NCI-H1930 (cell line): ENCODE measurements around the gene PDZD2.
"Not testable (repeated sequence)": the region's sequence is repeated elsewhere in the genome, so short reads cannot be mapped to it uniquely, and the experiment has no call there.

Experiments
- DNase-seq, 2 experiments: peaks; one replicate each; lab custom pipeline; 2025; lab: John Stamatoyannopoulos, UW

Gene PDZD2

DNA sequence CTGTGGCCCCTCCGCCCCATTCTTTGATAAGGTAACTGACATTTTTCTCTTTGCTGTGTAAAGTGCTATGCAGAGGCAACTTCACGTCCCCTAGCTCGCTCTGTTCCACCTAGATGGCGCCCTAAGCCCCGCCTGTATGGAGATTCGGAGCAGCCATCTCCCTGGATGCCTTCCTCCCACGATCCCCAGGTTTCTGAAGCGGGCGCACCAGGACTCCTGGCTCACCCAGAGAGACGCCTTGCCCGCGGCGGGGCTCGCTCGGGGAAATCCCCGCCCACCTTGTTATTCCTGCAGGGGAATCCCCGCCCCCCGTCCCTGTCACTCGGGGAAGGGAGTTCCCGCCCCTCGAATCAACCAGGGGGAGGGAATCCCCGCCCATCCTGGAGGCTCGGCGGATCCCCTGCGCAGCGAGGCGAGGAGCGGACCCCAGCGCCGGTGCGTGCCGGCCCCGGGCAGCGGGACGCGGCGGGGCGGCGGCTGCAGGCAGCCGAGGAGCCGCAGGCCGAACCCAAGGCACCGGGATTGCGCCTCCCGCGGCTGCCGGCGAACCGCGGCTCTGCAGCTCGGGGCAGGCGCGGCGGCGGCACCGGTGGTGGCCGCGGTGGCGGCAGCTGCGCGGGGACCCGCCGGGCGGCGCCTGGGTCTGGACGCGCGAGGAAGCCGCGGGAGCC lies at the start of gene PDZD2:
TSS of gene PDZD2 (plus strand) at position 384 of the 671 bp plus-strand sequence.
- DNase-seq, result peak; percentile 92 to 94

DNA sequence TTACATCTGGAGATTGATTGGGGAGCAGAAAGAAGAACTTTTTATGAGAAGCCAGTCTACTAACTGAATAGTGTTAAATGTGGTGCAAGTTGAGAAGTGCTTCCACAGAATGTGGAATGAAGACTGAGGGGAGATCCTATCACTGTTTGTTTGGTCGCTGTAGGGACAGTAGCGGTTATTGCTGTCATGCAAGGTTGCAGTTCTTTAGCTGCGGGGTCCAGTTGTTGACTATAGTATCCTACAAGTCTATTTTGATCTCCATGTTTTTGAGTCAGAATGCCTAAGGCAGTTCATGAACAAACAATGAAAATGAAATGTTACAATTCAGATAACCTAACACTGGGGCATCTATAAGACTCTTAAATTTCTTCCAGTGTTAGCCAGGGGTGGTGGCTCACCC lies 45.3 kb upstream of the PDZD2 start:
- no peak for DNase-seq

DNA sequence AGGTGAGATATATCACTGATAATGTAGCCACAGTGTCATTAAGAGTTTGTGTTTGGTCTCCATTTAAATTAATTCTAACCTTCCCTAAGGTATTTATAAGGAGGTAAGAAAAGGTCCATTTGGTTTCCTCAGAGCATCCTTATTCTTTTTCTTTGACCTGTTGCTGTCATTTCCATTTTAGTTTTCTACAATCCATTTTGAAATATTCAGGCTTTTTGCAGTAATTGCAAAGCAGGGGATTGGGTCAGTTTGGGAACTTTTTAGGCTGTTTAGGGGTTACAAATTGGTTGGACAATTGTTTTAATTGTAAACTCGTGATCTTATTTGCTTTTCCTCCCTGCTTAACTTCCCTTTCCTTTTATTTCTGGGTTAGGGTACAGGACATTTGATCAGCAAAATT lies 42.6 kb upstream of the PDZD2 start:
- DNase-seq, result no peak

DNA sequence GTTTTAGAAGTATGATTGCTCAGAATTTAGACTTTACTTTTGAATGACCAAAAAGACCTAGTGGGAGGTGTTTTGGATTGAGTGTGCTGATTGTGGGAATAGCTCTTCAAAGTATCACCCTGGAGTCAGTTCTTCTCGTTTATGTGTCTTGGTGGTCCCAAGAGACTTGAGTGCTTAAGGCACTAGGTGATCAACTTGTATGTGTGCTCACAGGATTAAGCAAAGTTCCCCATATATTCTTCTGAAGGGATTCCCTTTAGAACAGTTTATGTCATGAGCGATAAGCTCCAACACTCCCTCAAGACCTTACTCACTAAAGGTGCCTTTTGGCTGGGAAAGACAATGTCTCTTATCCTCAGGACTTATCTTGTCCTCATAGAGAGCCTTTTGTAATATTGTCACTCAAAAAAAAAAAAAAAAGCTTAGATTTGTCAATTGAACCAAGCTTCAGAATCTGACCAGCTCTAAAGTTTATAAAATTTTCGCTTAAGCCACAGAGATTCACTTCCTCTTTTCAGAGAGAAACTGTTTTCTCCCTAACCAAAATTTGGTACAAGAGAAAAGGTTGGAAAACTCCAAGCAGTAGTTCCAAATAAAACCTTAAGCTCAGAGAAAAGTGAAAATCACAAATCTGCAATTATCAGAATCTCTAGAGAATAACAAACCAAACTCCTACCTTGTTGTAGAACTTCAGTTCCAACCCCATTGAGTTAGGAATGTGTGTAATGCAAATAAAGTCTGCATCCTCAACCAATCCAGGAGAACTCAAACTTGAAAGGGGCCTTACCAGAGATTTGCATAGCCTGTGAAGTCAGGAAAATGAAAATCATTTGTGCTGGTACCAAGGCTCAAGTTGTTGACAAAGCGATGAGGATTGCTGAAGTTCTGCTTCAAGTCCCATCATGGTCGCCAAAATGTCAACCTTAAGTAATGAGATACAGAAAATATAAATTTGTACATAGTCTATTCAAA lies 40.0 kb upstream of the PDZD2 start:
- DNase-seq, result no peak

DNA sequence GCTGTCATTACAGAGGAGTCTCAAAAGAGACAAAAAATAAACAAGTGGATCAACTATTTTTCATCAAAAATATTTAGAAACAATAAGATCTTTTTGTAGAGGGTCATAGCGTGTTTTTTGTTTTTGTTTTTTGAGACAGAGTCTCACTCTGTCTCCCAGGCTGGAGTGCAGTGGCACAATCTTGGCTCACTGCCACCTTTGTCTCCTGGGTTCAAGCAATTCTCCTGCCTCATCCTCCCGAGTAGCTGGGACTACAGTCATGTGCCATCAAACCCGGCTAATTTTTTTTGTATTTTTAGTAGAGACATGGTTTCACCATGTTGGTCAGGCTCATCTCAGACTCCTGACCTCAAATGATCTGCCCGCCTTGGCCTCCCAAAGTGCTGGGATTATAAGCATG lies 36.6 kb upstream of the PDZD2 start:
- DNase-seq, result not testable (repeated sequence)

DNA sequence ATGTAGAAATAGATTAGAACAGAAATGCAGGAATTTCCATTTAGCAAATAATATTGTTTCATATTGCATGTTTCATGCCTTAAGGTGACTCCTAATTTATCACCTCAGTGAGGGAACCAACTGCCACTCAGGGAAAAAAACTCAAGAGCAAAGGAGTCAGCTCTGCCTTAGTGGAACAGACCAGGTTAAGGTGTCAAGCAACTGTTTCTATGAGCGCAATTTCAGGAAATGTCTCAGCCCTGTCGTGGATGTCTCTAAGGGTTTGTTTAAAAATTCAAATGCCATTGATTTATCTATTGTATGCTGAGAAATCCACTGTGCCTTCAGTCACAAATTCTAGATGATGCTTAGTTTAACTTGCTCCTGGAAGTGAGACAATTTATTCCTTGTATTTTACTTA lies 34.7 kb upstream of the PDZD2 start:
- DNase-seq, result no peak

DNA sequence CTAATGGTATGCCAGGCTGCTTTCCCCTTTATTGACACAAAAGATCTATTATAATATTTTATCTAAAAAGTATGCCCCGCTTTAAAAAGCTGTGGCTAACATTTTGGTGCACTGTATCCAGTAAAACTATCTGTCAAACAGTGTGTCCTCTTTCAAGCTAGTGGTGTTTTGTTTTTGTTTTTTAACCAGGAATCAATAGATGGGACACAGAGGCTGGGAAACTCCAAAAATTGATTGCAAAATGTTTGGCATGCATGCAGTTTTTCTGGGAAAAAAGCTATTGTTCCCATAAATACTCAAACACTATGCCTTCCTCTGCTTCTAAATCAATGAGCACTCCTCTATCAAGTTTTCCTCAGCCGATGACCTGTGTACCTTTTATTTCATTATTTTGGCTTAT lies 34.3 kb upstream of the PDZD2 start:
- no peak for DNase-seq

DNA sequence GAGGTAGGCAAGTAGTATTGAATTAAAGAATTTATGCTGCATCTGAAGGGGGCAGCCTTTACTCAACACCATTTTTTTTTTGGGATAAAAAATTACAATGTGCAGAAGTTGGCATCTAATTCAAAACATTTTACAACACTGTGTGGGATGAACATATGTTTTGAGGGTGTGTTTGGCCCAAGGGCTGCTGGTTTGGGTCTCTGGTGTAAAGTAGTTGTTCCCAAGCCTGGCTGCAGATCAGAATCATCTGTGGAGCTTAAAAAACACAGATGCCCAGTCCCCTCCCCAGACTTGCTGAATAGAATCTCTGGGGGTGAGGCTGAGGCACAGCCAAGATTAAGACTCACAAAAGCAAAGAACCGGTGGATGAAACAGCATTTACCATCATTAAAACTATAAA lies 33.0 kb upstream of the PDZD2 start:
- no peak for DNase-seq

DNA sequence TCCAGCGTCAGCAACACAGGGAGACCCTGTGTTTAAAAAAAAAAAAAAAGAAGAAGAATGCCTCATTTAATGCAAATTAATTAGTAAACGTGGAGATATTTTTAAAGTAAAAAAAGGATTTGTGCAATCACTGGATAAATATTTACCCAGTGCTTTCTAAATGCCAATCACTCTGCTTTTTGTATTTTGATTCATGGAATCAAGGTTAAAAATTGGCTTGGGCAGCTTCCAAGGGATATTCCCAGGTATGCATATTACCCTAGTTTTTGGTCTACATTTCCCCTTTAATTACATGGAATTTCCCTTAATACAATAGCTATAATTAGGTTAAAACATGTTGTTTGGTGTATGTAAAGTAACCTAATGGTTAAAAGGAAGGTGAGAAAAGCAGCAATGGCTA lies 31.4 kb upstream of the PDZD2 start:
- no peak for DNase-seq

DNA sequence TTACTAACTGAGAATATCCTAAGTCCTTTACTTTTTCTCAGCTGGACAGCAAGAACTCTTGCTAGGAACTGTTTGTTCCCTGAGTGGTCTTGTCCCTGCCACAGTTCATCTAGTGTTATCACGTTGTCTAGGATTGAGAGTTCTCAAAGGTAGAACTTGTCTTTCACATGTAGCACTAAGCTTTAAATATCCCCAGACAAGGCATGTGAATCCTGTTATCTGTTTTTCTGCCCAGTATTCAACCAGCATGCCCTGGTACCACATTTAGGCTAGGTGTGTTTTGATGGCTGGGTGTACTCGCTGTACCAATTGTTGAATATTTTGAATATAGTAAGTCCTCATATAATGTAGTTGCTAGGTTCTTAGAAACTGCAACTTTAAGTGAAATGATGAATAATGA lies 27.9 kb upstream of the PDZD2 start:
- DNase-seq, result no peak

DNA sequence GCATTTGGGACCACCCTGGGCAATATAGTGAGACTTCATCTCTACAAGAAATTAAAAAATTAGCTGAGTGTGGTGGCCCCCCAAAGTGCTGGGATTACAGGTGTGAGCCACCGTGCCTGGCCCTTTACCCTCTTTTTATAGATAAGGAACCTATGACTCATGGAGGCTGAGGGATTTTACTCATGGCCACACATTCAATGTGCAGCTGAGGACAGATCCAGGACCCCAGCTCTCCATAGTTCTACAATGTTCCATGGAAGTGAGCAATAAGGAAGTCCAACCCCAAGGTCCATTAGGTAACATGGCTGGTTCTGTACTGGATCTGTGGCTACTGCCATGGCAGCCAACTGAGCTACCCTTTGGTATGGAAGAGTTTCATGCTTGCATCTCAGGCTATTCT lies 25.3 kb upstream of the PDZD2 start:
- no peak for DNase-seq

DNA sequence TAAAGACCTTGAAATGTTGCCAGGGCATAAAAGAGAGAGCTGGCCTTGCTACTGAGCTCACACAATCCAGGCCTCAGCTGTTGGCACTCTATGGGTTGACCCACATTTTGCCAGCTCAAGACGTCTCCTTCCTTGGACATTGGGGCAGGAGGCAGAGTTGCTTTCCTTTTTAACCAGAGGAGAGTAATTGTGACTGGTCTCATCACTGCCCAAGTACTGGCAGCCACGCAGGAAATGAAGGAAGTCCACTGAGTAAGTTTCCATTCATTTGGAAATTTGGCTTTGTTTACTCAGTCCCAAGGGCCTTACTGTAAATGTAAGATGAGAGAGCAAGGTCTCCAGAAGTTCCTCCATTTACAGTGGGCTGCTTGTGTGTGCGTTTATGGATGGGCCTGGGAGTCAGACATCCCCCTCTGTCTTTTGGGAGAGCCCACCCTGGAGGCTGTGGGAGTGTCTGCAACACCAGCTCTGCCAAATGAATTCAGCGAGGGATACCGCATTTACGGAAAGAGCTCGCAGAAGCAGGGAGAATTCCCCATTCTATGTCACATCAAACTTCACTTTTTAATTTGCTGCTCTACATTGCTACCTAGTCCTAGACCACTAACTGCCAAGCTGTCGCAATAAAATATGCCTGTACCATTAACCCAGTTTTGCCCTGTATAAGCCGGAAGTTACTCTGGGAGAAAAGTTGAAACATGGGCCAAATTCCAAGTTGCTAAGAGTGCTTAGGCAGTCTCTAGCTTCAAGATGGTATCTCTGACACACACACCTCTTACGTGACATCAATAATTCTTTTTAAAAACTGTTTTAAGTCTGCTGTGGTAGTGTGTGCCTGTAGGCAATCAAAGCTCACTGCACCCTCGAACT lies 24.5 kb upstream of the PDZD2 start:
- DNase-seq, result no peak

DNA sequence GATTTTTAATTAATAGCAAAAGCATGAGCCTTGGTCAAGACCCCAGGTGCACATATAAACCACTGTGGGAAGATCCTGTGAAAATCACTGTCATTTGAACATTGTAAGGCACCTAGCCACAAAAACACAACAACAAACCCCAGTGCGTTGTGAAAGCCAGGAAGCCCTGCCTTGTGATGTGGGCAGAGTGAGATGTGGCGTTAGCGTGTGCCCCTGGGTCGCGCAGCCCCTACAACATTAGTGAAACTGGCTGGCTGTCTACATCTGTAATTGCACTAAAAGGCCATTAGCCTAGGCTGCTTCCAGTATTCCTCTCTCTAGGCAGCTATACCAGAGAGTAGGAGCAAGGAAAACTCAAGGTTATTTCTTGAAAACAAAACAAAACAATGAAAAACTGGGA lies 21.1 kb upstream of the PDZD2 start:
- no peak for DNase-seq

DNA sequence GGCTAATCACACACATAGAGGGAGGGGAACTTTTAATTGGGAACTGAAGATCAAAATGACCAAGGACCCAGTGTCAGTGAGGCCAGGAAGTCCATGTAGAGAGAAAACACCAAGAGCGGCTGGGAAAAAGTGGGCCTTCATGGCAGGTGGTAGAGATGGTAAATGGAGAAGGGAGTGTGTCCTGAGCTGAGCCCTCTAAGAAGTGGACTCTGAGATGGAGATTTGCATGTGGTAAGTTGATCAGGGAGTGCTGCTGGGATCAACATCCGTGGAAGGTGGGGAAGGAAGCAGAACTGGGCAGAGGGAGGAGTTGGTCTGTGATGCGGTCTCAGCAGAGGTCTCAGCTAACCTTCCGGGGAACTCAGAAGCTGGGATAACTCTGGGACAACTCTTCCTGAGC lies 18.9 kb upstream of the PDZD2 start:
- no peak for DNase-seq

DNA sequence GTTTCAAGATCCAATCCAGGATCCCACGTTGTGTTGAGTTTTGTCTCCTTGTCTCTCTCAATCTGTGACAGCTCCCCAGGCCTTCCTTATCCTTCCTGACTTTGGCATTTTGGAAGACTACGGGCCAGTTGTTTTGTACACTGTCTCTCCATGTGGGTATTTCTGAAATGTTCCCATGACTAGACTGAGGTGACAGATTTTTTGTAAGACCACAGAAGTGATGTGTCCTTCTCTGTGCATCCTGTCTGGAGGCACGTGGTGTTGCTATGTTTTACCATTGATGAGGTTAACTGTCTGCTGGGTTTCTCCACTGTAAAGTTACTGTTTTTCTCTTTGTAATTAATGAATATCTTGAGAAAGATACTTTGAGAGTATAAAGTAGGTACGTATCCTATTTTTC lies 15.7 kb upstream of the PDZD2 start:
- no peak for DNase-seq

DNA sequence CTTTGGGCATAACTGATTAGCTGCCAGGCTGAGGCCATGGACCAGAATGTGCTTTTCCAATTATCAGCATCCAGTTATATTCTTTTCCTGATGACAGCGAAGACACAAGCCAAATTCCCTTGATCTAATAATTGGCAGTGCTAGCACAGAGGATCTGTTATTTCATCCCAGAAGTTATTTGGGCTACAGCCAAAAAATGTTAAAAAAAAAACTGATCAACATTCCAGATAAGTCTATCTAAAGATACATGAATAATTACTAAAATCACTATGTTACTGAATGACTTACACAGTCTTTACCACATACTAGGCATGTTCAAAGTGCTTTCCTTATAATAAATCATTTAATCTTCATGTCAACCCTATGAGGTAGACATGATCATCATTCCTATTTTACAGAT lies 13.5 kb upstream of the PDZD2 start:
- DNase-seq, result no peak

DNA sequence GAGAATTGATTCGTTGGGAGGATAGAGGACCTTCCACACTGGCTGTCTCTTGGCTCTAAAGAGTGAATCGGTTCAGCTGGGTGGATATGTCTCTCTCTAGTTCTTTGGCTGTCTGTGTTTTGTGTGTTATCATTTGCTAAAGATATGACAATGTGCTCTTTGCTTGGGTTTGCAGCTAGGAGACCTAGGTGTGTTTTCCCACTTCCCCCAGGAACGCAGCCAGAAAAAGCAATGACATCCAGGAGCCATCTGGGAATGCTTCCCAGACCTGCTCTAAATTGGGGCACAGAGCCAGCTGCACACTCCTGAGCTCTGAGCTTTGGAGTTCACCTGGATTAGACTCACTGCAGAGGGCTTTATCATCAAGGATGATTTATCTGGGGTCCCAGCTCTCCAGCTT lies 12.8 kb upstream of the PDZD2 start:
- DNase-seq, result no peak

DNA sequence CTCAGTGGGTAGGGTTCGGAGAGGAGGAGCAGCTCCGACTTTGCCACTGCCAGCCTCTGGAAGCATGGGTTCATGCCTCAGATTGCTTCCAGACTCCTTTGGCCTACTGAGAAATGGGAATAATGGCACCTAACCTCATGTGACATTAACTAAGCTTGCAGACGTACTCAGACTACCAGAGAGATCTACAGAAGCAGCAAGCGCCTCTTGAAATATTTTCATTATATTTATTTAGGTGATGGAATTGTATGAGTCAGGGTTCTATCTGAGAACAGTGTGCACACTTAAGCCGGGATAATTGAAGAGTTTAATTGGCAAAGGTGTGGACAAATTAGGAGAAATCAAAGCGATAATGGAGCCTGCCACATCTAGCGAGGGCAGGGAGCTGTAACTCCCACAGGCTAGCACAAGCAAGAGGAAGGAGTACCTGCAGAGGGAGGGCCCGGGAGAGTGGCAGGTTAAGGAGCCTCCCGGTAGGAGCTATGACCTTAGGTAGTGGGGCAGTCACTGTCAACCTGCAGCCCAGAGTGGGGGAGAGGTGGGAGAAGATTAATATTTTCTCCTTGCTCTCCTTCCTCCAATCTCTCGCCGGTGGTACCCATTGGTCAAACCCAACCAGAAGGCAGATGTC lies 12.2 kb upstream of the PDZD2 start:
- no peak for DNase-seq

DNA sequence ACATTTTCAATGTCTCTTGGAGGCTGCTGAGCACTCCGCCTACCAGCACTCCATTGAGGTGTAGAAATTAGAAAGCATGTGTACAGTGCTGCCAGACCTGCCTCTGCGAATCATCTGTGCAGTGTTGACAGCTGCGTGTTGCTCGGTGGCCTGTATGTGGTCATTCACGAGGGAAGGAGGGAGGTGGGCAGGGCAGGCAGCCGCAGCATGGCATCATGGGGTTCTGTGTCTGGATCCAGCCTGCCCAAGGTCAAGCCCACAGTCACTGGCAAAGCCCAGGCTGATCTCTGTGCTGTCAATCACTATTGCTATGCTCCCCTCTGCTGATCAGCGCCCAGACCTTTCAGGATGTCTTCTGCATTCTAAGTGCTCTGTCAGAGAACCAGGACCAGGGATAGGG lies 8.0 kb upstream of the PDZD2 start:
- no peak for DNase-seq

DNA sequence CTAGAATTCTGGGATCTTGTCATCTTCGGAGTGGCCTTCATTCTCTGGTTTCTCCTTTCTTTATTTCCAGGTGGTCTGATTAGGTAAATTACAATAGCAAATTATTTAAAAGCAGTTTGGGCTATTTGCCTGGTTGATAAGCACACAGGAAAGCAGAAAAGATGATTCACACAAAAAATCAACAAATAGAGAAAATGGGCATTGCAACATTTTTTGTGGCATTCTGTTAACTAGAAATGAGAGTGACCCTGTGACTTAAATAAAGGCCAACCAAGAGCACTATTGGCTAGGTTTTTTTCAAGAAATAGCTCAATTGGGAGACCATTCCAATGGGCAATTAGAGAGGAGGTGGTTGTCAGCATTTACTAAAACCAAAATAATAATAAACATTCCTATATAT lies 6.5 kb upstream of the PDZD2 start:
- DNase-seq, result no peak

DNA sequence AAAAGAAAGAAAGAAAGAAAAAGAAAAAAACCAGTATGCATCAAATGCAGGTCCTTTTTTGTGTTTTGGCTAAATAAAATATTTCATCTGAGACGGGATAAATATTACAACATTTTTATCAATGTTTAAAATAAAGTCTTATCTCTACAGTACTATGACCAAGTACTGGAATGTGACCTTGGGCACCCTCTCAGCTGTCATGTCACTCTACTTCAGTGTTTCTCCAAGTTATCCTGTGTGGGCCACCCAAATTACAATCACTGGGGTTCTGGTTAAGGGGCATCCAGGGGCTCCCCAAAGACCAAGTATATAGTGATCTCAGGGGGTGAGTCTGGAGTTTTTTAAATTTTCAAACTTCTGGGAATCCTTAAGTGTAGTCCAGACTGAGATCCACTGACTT lies 3.5 kb upstream of the PDZD2 start:
- DNase-seq, result no peak

DNA sequence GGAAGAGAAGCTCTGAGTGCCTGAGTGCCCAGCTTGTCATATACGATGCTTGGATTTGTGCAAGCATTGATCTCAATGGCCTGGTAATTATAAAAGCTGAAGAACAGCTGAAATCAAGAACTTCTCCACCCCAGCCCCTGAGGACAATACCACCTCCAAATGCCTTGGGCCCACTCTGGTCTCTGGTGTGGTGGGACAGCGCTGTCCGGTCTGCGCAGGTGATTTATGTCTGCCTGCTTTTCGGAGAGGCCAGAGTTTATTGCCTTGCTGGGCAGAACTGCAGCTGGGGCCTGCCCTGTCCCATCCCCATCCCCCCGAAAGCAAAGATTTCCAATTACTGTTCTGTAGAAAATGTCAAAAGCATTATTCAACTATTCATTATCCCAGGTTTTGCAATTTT lies 1.1 kb upstream of the PDZD2 start:
- DNase-seq, result no peak
